HepG2 (cell line): ENCODE data around the gene ARPC5. TPM values are rescaled to one million over a fixed set of nuclear protein-coding genes. Genes with fewer than 3 reads are reported as not detected.

Source experiments
- FOXA1 ChIP-seq, 2 experiments: fragments of 450-650 bp in 1 of 2; sonication (generic) in 1 of 2; formaldehyde crosslinking in 1 of 2; IDR thresholded peaks; 2 replicates each; pipeline versions ENCODE4 v1.4.0 to v1.6.1; 2016 to 2020; ENCODE audit warnings: missing genetic modification reagents in 1 of 2
- UBTF ChIP-seq: sonication (generic); formaldehyde crosslinking; IDR thresholded peaks from 2 replicates; pipeline ENCODE4 v1.4.0; 2020; ENCODE audit warnings: mild to moderate bottlenecking, missing genetic modification reagents
- ZC3H13 ChIP-seq: sonication (generic); formaldehyde crosslinking; IDR thresholded peaks from 2 replicates; pipeline ENCODE4 v1.8.1; 2023; ENCODE audit warnings: mild to moderate bottlenecking, missing genetic modification reagents, moderate library complexity
- ZNF318 ChIP-seq: sonication (generic); formaldehyde crosslinking; IDR thresholded peaks from 2 replicates; pipeline ENCODE4 v1.4.0; 2020; ENCODE audit warnings: mild to moderate bottlenecking, missing genetic modification reagents
- ZNF574 ChIP-seq: sonication (generic); formaldehyde crosslinking; IDR thresholded peaks from 2 replicates; pipeline ENCODE4 v1.4.0; 2020; ENCODE audit warnings: missing genetic modification reagents
- ZNF883 ChIP-seq: sonication (generic); formaldehyde crosslinking; IDR thresholded peaks from 2 replicates; pipeline ENCODE4 v1.5.1; 2020; ENCODE audit warnings: mild to moderate bottlenecking, missing genetic modification reagents; ENCODE audit errors: not compliant biosample characterization
- polyA plus RNA-seq, 8 experiments: library from polyadenylated mRNA; depleted of rRNA in 3 of 8; stranded (reverse) in 7 of 8; unstranded in 1 of 8; fragments of >200 nt; fragmentation: Illumina TruSeq in 4 of 8; extraction: Trizol in 4 of 8; gene quantifications; 2 replicates each; pipeline versions ENCODE4 v1.2.1 to v1.2.3, GENCODE V29; 2011 to 2016; ENCODE audit warnings: low read depth in 4 of 8, missing spikeins in 1 of 8, mixed read lengths in 1 of 8; ENCODE audit not compliant: insufficient read depth in 1 of 8
- total RNA-seq, 5 experiments: library from RNA; depleted of rRNA; stranded (reverse); fragments of >200 nt; fragmentation: Illumina TruSeq; extraction: Trizol; gene quantifications; 2 replicates each; pipeline ENCODE4 v1.2.3, GENCODE V29; 2016; ENCODE audit warnings: low read depth in 1 of 5

The ARPC5 gene
- total and polyA plus RNA-seq, 2 of the 13 experiments (the other 11 are each of a cell fraction or from before 2014, with no cell fraction given) = 48.4 to 106 TPM

- peak; percentile 90 for TF ChIP-seq UBTF
- no peak for TF ChIP-seq FOXA1 (IDR thresholded peaks at IDR 0.05)
- TF ChIP-seq FOXA1 (CRISPR knock-in tag; IDR thresholded peaks at IDR 0.05) = no peak
- TF ChIP-seq ZNF318 (CRISPR knock-in tag) = peak; percentile 29; the same call in 1 of the 2 replicates
- TF ChIP-seq ZNF883 (CRISPR knock-in tag) = peak; percentile 52
- TF ChIP-seq ZNF574 (CRISPR knock-in tag) = peak; percentile 69; the same call in 1 of the 2 replicates
- TF ChIP-seq ZC3H13 (CRISPR knock-in tag) = peak; percentile 11; the same call in 1 of the 2 replicates
Measured at GRCh38 chr1:183635606-183636333, at the start of gene ARPC5 (continued).
